Measurements from ENCODE around the gene INKA2. TPM values are rescaled to one million over a fixed set of nuclear protein-coding genes. Genes with fewer than 3 reads are reported as not detected.

The INKA2 gene
- total RNA-seq, 1 donor from 2014 or later = 5.5 TPM

DNA sequence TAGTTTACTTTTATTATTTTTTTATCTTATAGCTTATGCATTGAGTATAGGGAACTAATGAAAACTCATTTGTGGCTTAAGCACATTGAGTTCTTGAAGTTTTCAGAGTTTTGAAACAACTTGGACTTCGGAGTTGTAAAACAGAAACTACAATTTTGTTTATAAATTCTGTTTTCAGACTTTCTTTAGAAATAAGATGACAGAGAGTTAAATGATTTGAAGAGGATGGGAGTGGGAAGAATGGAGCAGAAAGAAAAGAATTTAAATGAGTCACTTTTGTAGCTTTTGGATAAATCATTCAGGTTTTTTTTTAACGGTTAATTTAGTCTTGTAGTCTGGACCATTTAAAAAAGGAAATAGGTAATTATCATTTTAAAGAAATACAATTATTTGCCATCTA lies 32.3 kb downstream of the INKA2 start:
- peak overlapping the region; percentile 12 for H3K27ac Mint-ChIP-seq (ENCODE audit: unreplicated experiment)
- H3K9me3 Mint-ChIP-seq (ENCODE audit: unreplicated experiment) = no peaks in the 10 kb centered on the region
- no peak for DNase-seq (ENCODE audit: extremely low spot score, unreplicated experiment)
- TF ChIP-seq, protein P1, sequence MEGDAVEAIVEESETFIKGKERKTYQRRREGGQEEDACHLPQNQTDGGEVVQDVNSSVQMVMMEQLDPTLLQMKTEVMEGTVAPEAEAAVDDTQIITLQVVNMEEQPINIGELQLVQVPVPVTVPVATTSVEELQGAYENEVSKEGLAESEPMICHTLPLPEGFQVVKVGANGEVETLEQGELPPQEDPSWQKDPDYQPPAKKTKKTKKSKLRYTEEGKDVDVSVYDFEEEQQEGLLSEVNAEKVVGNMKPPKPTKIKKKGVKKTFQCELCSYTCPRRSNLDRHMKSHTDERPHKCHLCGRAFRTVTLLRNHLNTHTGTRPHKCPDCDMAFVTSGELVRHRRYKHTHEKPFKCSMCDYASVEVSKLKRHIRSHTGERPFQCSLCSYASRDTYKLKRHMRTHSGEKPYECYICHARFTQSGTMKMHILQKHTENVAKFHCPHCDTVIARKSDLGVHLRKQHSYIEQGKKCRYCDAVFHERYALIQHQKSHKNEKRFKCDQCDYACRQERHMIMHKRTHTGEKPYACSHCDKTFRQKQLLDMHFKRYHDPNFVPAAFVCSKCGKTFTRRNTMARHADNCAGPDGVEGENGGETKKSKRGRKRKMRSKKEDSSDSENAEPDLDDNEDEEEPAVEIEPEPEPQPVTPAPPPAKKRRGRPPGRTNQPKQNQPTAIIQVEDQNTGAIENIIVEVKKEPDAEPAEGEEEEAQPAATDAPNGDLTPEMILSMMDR (IDR thresholded peaks at IDR 0.05) = no peak
- H3K27me3 Mint-ChIP-seq (ENCODE audit: unreplicated experiment) = no peaks in the 10 kb centered on the region
- peaks cover 23% of the 10 kb centered on the region for H3K36me3 Mint-ChIP-seq (ENCODE audit: unreplicated experiment)
- peaks cover 12% of the 10 kb centered on the region for H3K4me1 Mint-ChIP-seq (ENCODE audit: unreplicated experiment)
- no peak overlapping the region for H3K4me3 Mint-ChIP-seq (ENCODE audit: unreplicated experiment)

DNA sequence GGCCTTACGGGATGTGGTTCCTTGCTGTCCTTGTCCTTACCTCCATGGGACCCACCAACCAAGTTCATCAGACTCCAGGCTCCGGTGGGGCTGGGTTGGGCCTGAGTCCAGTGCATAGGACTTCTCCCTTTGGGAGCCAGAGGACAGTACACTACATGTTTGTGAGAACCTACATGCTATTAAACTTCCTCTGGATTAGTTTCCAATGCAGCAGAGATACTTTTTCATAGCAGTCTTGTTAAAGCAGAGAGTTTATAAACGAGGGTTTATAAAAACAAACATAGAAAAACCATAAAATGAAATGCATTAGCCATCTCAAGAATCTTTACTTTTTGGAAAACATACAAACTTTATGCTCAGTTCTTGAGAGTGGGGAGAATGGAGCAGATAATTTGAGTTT lies 33.4 kb downstream of the INKA2 start:
- peak overlapping the region; percentile 2 for H3K27ac Mint-ChIP-seq (ENCODE audit: unreplicated experiment)
- peaks cover 12% of the 10 kb centered on the region for H3K4me1 Mint-ChIP-seq (ENCODE audit: unreplicated experiment)
- no peaks in the 10 kb centered on the region for H3K9me3 Mint-ChIP-seq (ENCODE audit: unreplicated experiment)
- no peak overlapping the region for H3K4me3 Mint-ChIP-seq (ENCODE audit: unreplicated experiment)
- DNase-seq (ENCODE audit: extremely low spot score, unreplicated experiment) = no peak
- TF ChIP-seq, protein P1 (IDR thresholded peaks at IDR 0.05) = no peak
- peaks cover 30% of the 10 kb centered on the region for H3K36me3 Mint-ChIP-seq (ENCODE audit: unreplicated experiment)
- no peaks in the 10 kb centered on the region for H3K27me3 Mint-ChIP-seq (ENCODE audit: unreplicated experiment)

DNA sequence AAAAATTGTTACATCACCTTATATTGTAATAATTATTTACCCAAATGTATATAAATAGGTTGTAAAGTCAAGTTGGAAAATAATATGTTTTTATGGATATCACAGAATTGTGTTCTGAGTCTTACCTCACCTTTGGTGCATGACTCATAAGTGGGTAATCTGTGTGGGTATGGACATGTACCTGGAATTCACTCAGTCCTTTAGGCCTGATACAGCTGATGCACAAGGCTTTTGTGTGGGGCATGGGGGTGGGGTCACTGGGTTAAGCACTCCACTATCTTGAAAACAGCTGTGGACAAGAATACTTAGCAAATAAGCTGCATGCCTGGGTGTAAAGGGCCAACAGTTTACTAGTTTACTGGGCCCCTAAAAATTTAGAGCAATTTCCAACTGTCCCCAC lies 34.4 kb downstream of the INKA2 start:
- H3K4me3 Mint-ChIP-seq (ENCODE audit: unreplicated experiment) = no peak overlapping the region
- TF ChIP-seq, protein P1 (IDR thresholded peaks at IDR 0.05) = no peak
- peaks cover 40% of the 10 kb centered on the region for H3K36me3 Mint-ChIP-seq (ENCODE audit: unreplicated experiment)
- H3K4me1 Mint-ChIP-seq (ENCODE audit: unreplicated experiment) = peaks cover 12% of the 10 kb centered on the region
- H3K27ac Mint-ChIP-seq (ENCODE audit: unreplicated experiment) = no peak overlapping the region
- H3K27me3 Mint-ChIP-seq (ENCODE audit: unreplicated experiment) = no peaks in the 10 kb centered on the region
- no peak for DNase-seq (ENCODE audit: extremely low spot score, unreplicated experiment)
- H3K9me3 Mint-ChIP-seq (ENCODE audit: unreplicated experiment) = no peaks in the 10 kb centered on the region

DNA sequence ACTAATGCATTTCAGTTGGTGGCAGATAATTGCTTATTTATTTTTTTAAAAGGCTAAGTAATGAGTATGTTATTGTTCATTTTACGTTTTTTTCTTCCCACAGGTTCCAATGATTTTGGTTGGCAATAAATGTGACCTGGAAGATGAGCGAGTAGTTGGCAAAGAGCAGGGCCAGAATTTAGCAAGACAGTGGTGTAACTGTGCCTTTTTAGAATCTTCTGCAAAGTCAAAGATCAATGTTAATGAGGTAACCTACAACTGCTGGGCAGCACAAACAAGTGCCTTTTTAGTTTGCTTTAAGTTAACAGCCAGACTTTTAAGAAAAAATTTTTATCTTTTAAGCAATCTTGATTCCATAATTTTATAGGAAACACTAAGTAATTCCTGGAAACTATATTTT lies 35.0 kb downstream of the INKA2 start:
- TF ChIP-seq, protein P1 (IDR thresholded peaks at IDR 0.05) = no peak
- Mint-ChIP-seq H3K4me1 (ENCODE audit: unreplicated experiment) (peaks cover 12% of the 10 kb centered on the region), H3K27me3 (ENCODE audit: unreplicated experiment) (no peaks in the 10 kb centered on the region), H3K4me3 (ENCODE audit: unreplicated experiment) (no peak overlapping the region), H3K36me3 (ENCODE audit: unreplicated experiment) (peaks cover 41% of the 10 kb centered on the region), H3K27ac (ENCODE audit: unreplicated experiment) (no peak overlapping the region), H3K9me3 (ENCODE audit: unreplicated experiment) (no peaks in the 10 kb centered on the region)
- no peak for DNase-seq (ENCODE audit: extremely low spot score, unreplicated experiment)

DNA sequence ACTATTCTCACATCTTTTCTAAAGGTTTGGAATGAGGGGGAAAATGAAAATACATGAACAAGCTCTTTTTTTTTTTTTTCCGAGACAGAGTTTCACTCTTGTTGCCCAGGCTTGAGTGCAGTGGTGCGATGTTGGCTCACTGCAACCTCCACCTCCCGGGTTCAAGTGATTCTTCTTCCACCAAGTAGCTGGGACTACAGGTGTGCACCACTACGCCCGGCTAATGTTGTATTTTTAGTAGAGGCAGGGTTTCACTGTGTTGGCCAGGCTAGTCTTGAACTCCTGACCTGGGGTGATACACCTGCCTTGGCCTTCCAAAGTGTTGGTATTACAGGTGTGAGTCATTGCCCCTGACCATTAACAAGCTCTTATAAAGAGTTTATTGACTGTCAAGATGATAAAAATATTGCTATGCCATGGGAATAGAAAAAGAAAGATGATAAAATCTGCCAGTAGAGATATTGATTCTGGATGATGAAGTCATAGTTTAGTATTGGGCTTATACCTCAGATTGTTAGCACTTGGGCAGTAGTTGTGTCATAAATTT lies 36.6 kb downstream of the INKA2 start:
- TF ChIP-seq, protein P1 (IDR thresholded peaks at IDR 0.05) = no peak
- Mint-ChIP-seq H3K27me3 (ENCODE audit: unreplicated experiment) (no peaks in the 10 kb centered on the region), H3K27ac (ENCODE audit: unreplicated experiment) (no peak overlapping the region), H3K36me3 (ENCODE audit: unreplicated experiment) (peaks cover 46% of the 10 kb centered on the region), H3K4me3 (ENCODE audit: unreplicated experiment) (no peak overlapping the region), H3K9me3 (ENCODE audit: unreplicated experiment) (no peaks in the 10 kb centered on the region), H3K4me1 (ENCODE audit: unreplicated experiment) (peaks cover 2% of the 10 kb centered on the region)
- no peak for DNase-seq (ENCODE audit: extremely low spot score, unreplicated experiment)

Measured in osteocyte (in vitro differentiated cells).